Activated CD4-positive, alpha-beta memory T cell treated with anti-CD3 and anti-CD28 coated beads, Interleukin-2, amount 10 ng/mL, durations not matched to agents 7 days and 5 days (primary cell): ENCODE measurements around the gene SLC6A11. TPM values are rescaled to one million over a fixed set of nuclear protein-coding genes. Genes with fewer than 3 reads are reported as not detected.

Experiments
- CTCF ChIA-PET: fragments of 350-600 bp; sonication (Branson Sonifier 250); formaldehyde crosslinking; loops from one replicate; lab custom pipeline; 2021; ENCODE audit warnings: antibody characterized with exemption, inconsistent platforms; lab: Charles Lee
- POLR2A ChIA-PET: fragments of 350-600 bp; sonication (Branson Sonifier 250); formaldehyde crosslinking; loops from one replicate; lab custom pipeline; 2021; ENCODE audit warnings: antibody characterized with exemption; lab: Charles Lee
- DNase-seq: peaks from one replicate; pipeline ENCODE4 v3.0.0-alpha.2; 2020
- H3K27ac Mint-ChIP-seq: one replicate; pipeline ENCODE4 v1.8.0; 2021; ENCODE audit warnings: mild to moderate bottlenecking, mixed read lengths
- H3K27me3 Mint-ChIP-seq: one replicate; pipeline ENCODE4 v1.8.0; 2021; ENCODE audit warnings: mixed read lengths
- H3K36me3 Mint-ChIP-seq: one replicate; pipeline ENCODE4 v1.8.0; 2021; ENCODE audit warnings: low read depth, mixed read lengths
- H3K4me1 Mint-ChIP-seq: one replicate; pipeline ENCODE4 v1.8.0; 2021; ENCODE audit warnings: mixed read lengths
- H3K4me3 Mint-ChIP-seq: one replicate; pipeline ENCODE4 v1.8.0; 2021; ENCODE audit warnings: mild to moderate bottlenecking, mixed read lengths
- H3K9me3 Mint-ChIP-seq: one replicate; pipeline ENCODE4 v1.8.0; 2021; ENCODE audit warnings: mixed read lengths
- total RNA-seq, 2 experiments: library from RNA; stranded (reverse); gene quantifications; one replicate each; pipeline ENCODE4 v1.2.3, GENCODE V29; 2021

SLC6A11 gene
- not detected for total RNA-seq

DNA sequence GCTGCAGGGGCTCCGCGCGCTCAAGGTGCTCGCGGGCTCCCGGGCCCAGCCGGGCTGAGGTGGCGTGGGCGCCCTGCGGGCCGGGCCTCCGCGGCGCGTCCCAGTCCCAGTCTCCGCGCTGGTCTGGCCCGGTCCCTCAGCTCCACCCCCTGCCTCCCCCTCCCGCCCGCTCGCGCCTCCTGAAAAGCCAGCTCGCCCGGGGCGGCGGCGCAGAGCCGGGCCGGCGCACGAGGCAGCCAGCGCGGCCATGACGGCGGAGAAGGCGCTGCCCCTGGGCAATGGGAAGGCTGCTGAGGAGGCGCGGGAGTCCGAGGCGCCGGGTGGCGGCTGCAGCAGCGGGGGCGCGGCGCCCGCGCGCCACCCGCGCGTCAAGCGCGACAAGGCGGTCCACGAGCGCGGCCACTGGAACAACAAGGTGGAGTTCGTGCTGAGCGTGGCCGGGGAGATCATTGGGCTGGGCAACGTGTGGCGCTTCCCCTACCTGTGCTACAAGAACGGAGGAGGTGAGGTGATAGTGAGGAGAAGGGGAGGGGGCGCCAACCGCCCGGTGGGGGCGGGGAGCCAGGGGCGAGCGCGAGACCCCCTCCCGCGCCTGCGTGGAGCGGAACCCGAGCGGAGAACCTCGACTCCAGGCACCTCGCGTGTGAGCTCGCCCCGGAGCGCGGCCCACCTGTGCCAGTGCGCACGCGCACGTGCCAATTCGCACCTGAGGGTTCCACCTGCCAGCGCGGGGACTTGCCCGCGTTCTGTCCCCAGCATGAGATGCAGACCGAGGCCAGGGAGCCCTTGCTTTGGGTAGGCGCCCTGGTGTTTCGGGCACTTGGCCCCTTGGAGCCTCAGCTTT lies at the start of gene SLC6A11:
Gene SLC6A11 (plus strand): TSS at position 210 of the 844 bp plus-strand sequence. CDS start 38 bp downstream, at position 248.
- H3K4me1 Mint-ChIP-seq = no peaks in the 10 kb centered on the region
- no peak within 1 kb of the TSS for H3K27ac Mint-ChIP-seq
- H3K9me3 Mint-ChIP-seq = no peaks in the 10 kb centered on the region
- H3K27me3 Mint-ChIP-seq = peaks cover 31% of the 10 kb centered on the region
- POLR2A ChIA-PET = no interaction called here
- H3K36me3 Mint-ChIP-seq = no peaks in the 10 kb centered on the region
- H3K4me3 Mint-ChIP-seq = no peak within 1 kb of the TSS
- no peak for DNase-seq
- CTCF ChIA-PET = no interaction called here

DNA sequence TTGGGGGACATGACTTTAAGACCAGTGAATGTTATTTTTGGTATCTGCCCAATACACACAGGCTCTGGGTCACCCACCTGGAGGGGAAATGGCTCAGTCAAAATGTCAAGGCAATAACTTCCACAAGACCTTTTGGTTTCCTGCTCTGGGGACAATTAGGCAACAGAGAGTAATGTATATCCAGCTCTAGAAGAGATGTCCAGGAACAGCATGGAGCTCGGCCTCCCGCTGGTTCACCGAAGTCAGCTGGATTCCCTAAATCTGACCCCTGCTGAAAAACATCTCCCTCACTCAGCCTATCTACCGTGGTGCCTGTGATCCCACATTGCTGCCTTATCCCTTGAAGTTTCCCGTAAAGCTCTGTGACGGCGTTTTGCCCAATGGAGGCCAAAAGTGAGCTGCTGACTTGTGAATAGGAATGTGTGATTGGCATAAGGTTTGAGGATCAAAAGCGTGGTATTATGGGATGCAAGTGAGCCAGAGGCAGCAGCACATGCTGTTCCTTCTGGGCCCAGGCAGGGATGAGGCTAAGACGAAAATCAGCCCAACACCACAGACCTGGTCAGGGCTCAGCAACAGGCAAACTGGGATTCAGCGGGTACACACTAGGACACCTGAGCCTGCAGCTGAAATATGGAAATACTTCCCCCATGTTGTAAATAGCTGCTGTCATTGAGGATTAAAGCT lies 47.2 kb upstream of the SLC6A11 start:
- Mint-ChIP-seq H3K36me3 (no peaks in the 10 kb centered on the region), H3K27me3 (peaks cover 5% of the 10 kb centered on the region), H3K4me1 (no peaks in the 10 kb centered on the region), H3K9me3 (no peaks in the 10 kb centered on the region), H3K4me3 (no peak overlapping the region), H3K27ac (no peak overlapping the region)
- CTCF ChIA-PET = no interaction called here
- POLR2A ChIA-PET = no interaction called here
- no peak for DNase-seq

DNA sequence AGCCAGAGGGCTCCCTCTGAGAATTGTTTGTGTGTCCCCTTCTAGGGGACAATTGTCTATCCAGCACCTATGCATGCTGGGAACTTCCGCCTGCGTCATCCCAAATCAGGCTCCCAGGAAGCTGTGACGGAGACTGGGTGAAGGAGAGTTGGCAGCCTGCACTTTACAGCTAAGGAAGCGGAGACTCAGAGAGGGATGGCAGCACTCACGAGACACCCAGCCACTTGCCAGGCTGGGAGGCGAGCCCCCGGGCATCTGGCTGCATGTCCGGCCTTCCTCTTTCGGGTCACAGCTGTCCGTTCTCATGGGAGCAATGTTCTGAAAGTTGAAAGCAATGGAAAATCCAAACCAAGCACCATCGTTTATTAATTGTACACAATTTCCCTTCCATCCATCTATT lies 45.5 kb upstream of the SLC6A11 start:
- POLR2A ChIA-PET = no interaction called here
- CTCF ChIA-PET = no interaction called here
- no peak overlapping the region for H3K4me3 Mint-ChIP-seq

DNA sequence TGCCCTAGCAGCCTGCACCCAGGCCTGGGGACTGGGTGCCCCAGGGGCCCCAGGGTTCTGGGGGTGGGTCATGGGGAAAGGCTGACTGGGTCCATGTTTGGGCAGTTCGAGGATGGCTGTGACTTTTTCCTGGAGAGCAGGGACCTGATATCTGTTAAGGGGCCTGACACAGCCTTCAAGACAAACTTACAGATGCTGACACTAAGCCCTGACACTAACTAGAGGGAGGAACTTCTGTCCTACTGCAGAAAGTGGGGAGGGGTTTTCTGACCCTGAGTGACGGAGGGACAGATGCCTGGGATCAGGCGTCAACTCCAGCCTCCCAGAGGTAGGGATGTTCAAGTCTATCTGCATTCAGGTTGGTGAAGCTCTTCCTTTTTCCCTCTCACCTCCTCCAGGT lies 45.0 kb upstream of the SLC6A11 start:
- ChIA-PET POLR2A (no interaction called here), CTCF (no interaction called here)
- no peak for DNase-seq
- Mint-ChIP-seq H3K9me3 (no peaks in the 10 kb centered on the region), H3K4me3 (no peak overlapping the region), H3K27me3 (peaks cover 7% of the 10 kb centered on the region), H3K36me3 (no peaks in the 10 kb centered on the region), H3K27ac (no peak overlapping the region), H3K4me1 (no peaks in the 10 kb centered on the region)

More for the DNA sequence above, 45.5 kb upstream of the SLC6A11 start:
- H3K4me1 Mint-ChIP-seq = no peaks in the 10 kb centered on the region
- H3K27ac Mint-ChIP-seq = no peak overlapping the region
- no peak for DNase-seq
- H3K36me3 Mint-ChIP-seq = no peaks in the 10 kb centered on the region
- H3K9me3 Mint-ChIP-seq = no peaks in the 10 kb centered on the region
- H3K27me3 Mint-ChIP-seq = peaks cover 7% of the 10 kb centered on the region

DNA sequence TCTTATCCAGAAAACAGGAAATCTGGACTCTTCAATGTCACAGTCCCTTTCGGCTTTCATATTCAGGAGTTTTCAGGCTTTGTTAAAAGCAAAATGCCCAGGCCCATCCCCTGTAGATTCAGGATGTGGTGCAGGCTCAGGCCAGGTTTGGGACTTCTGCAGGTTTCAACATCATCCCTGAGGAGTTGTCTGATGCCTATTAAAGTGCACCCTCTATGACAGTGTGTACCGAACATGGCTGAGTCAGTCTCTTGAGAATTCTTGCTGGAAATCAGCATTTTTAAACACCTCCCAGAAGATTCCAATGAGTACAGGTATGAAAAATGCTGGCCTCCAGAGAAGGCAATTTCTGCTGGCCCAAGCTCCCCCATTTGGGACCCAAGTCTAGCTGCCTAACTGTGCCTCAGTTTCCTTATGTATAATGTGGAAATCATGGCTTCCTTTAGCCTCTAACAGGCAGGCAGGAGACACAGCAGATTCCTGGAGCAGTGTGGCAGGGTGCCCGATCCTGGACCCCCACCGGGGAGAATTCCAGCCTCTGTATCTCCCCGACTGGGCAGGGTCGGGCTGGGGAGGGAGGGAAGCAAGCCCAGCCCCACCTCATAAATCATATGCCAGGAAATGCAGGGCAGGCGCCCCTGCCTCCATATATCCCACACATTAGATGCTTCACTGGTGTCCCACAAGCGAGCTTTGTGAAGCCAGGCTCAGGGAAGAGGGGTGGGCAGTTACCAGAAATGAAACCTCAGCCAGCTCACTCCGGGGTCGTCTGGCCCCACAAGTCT lies 44.4 kb upstream of the SLC6A11 start:
- no peaks in the 10 kb centered on the region for H3K36me3 Mint-ChIP-seq
- no peaks in the 10 kb centered on the region for H3K9me3 Mint-ChIP-seq
- DNase-seq = no peak

DNA sequence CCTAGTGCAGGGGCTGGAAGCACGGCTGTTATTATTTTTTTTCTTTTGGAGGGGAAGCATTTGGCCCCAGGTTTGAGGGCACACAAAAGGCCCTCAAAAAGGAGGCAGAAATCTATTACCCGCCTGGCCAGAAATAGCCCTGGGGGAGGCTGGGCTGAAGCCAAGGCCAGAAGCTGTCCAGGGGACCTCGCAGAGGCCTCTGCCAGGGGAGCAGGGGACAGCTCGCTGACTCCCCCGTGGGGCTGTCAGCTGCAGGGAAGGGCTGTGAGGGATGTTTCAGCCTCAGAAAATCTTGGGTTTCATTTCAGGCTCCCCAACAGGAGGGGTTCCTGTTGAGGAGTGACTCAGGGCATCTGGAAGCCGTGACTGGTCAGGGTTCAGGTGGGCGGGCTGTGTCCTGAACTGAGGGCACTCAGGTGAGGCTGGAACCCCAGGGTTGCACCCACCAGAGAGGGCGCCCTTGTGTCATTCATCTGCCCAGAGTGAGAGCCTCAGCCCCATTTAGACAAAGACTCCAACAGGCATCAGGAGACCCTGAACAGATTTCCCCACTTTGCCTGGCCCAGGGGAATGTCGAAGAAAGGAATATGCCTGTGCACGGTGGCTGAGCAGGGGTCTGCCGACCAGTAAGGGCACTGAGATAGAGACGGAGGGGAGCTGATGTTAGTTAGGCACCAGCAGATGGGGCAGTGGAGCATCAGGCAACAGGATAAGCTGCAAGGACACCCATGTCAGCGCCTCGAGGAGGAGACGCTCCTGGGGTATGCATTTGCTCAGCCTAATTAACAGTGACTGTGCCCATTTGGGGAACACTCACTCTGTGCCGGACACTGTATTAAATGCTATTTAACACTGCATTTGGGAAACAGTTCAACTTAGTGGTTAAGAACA lies 43.5 kb upstream of the SLC6A11 start:
- no peaks in the 10 kb centered on the region for H3K4me1 Mint-ChIP-seq
- no peaks in the 10 kb centered on the region for H3K9me3 Mint-ChIP-seq
- H3K4me3 Mint-ChIP-seq = no peak overlapping the region
- peaks cover 7% of the 10 kb centered on the region for H3K27me3 Mint-ChIP-seq
- H3K27ac Mint-ChIP-seq = no peak overlapping the region
- DNase-seq = no peak
- POLR2A ChIA-PET = no interaction called here
- CTCF ChIA-PET = interaction anchor here (0.8 to 1.0 kb wide), 3 partner anchors 11 to 15 kb away, joined by 3 to 7 read pairs (median 3); no protein-coding TSS in a partner anchor
- no peaks in the 10 kb centered on the region for H3K36me3 Mint-ChIP-seq

More for the DNA sequence above, 44.4 kb upstream of the SLC6A11 start:
- Mint-ChIP-seq H3K4me1 (no peaks in the 10 kb centered on the region), H3K27ac (no peak overlapping the region), H3K27me3 (peaks cover 7% of the 10 kb centered on the region), H3K4me3 (no peak overlapping the region)
- POLR2A ChIA-PET = no interaction called here
- CTCF ChIA-PET = no interaction called here

DNA sequence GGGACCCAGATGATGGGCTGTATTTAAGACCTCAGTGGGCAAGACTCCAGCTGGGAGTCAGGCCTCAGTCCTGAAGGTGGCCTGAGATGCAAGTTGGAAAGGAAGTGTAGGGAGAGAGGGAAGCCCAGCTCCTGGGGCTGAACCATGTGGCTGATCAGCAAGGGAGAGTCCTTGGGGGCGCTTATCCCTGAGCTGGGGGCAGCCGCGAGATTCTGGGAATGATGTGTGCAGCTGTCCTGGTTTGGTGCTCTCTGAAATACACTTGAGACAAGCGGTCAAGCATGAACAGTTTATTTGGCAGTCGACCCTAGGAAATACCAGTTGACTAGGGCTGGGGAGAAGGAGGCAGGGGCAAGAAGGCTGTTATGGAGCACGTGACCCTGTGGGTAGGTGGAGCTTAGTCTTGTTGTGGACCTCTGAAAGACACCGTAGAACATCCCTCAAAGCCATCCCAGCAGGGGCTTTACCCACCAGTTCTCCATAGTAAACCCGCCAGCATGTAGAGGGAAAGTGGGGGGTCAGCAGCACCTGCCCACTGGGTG lies 41.8 kb upstream of the SLC6A11 start:
- H3K36me3 Mint-ChIP-seq = no peaks in the 10 kb centered on the region
- CTCF ChIA-PET = no interaction called here
- H3K4me3 Mint-ChIP-seq = no peak overlapping the region
- DNase-seq = no peak
- H3K27ac Mint-ChIP-seq = no peak overlapping the region
- no peaks in the 10 kb centered on the region for H3K4me1 Mint-ChIP-seq
- no peaks in the 10 kb centered on the region for H3K9me3 Mint-ChIP-seq
- H3K27me3 Mint-ChIP-seq = peaks cover 7% of the 10 kb centered on the region
- POLR2A ChIA-PET = no interaction called here

DNA sequence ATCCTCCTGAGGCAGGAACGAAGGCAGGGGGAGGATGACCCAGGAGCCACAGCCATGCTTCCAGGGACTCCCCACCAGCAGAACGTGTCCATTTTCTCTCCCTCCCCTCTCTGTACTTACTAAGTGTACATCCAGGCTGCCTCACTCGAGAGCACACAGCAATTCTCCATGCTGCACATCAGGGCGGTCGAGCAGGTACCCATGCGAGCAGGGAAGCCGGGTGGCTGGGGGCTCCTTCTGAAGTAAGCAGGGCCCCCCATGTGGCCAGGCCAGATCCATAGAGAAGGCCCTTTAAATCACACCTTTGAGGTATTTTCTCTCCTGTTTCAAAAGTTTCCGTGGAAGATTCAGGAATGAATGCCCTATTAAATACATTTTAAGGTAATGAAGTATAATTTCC lies 41.2 kb upstream of the SLC6A11 start:
- no peak overlapping the region for H3K4me3 Mint-ChIP-seq
- ChIA-PET POLR2A (no interaction called here), CTCF (no interaction called here)
- H3K4me1 Mint-ChIP-seq = no peaks in the 10 kb centered on the region
- H3K36me3 Mint-ChIP-seq = no peaks in the 10 kb centered on the region
- H3K9me3 Mint-ChIP-seq = no peaks in the 10 kb centered on the region
- no peak for DNase-seq
- peaks cover 7% of the 10 kb centered on the region for H3K27me3 Mint-ChIP-seq
- no peak overlapping the region for H3K27ac Mint-ChIP-seq

DNA sequence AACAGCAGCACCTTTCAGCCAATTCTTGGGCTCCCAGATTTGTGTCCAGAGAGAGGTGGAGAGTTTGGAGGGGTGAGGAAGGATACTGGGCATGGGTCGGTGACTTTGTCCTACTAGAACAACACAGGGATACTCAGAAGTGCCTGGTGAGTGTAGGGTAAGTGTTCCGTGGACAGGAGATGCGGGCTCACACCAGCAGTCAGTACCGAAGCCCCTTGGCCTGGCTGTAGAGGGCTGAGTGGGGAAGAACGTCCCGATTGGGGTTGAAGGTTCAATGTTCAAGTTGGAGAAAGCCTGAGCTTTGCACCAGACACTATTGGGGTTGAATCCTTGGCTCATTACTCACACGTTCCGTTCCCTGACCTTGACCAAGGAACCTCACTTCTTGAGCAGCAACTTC lies 40.8 kb upstream of the SLC6A11 start:
- DNase-seq = no peak
- ChIA-PET CTCF (no interaction called here), POLR2A (no interaction called here)
- H3K4me1 Mint-ChIP-seq = no peaks in the 10 kb centered on the region
- H3K27me3 Mint-ChIP-seq = peaks cover 7% of the 10 kb centered on the region
- H3K36me3 Mint-ChIP-seq = no peaks in the 10 kb centered on the region
- no peak overlapping the region for H3K27ac Mint-ChIP-seq
- no peak overlapping the region for H3K4me3 Mint-ChIP-seq
- no peaks in the 10 kb centered on the region for H3K9me3 Mint-ChIP-seq

DNA sequence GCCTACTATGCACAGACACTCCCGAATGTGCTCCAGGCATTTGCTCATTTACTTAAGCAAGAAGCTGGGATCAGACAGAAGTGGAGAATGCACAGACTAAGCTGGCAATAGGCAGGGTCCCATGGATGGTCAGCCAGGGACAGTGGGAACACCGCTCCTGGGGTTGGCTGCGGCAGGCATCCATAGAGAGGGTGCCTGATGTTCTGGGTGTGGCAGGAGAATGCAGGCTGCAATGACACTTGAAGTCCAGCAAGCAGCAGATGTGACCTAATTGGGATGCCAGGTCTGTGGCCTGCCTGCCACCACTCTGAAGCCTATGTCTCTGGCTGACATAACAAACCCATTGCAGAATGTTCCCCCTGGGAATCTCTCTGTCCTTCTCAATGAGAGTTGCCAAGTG lies 40.2 kb upstream of the SLC6A11 start:
- H3K36me3 Mint-ChIP-seq = no peaks in the 10 kb centered on the region
- H3K27me3 Mint-ChIP-seq = peaks cover 7% of the 10 kb centered on the region
- ChIA-PET CTCF (no interaction called here), POLR2A (no interaction called here)
- DNase-seq = no peak
- H3K4me3 Mint-ChIP-seq = no peak overlapping the region
- H3K27ac Mint-ChIP-seq = no peak overlapping the region
- H3K4me1 Mint-ChIP-seq = no peaks in the 10 kb centered on the region
- H3K9me3 Mint-ChIP-seq = no peaks in the 10 kb centered on the region

DNA sequence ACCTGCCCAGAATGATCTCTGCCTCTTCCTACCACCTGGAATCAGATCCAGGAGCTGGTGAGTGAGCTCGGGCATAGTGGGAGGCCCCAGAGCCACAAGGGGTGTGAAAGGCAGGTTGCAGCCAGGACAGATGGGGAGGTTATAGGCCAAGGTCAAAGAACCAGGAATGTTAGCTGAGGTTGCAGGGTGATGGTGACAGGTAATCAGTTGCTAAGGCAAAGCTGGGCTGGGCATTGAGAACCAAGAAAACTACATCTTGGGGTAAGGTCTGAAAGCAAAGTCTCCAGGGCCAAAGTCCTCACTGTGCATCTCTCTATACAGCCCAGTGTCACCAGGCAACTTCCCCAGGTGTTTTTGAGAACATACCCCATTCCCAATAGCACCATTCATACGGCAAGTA lies 38.4 kb upstream of the SLC6A11 start:
- CTCF ChIA-PET = no interaction called here
- H3K27ac Mint-ChIP-seq = no peak overlapping the region
- DNase-seq = no peak
- H3K4me1 Mint-ChIP-seq = no peaks in the 10 kb centered on the region
- H3K27me3 Mint-ChIP-seq = peaks cover 6% of the 10 kb centered on the region
- no peaks in the 10 kb centered on the region for H3K9me3 Mint-ChIP-seq
- POLR2A ChIA-PET = no interaction called here
- no peak overlapping the region for H3K4me3 Mint-ChIP-seq
- H3K36me3 Mint-ChIP-seq = no peaks in the 10 kb centered on the region

DNA sequence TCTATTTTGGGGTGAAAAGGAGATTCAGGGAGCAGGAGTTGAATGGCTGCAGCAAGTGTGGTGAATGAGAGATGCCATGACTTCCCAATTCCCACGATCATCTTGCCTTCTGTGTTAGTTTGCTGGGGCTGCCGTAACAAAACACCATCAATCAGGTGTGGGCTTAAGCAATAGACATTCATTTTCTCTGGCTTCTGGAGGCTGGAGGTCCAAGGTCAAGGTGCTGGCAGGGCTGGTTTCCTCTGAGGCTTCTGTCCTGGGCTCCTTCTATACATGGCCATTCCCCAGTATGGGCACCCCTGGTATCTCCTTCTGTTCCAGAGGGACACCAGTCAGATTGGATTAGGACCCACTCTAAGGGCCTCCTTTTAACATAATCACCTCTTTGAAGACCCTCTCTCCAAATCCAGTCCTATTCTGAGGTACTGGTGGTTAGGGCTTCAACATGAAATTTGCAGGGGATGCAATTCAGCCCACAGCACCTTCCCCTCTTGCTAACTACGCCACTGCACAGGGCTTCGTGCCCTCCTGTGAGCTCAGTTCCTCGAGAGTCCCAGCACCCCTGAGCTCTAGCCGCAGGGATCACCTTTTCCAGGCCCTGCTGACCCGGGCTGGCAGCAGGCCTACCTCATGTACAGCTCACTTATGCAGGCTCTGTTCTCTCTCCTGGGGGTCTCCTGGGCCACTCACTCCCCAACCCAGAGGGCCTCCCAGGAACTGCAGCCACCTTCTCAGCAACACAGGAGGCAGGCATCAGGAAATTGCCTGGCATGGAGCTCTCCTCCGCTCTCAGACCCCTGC lies 37.3 kb upstream of the SLC6A11 start:
- CTCF ChIA-PET = no interaction called here
- H3K4me1 Mint-ChIP-seq = peaks cover 3% of the 10 kb centered on the region
- no peak for DNase-seq
- no peaks in the 10 kb centered on the region for H3K36me3 Mint-ChIP-seq
- H3K27me3 Mint-ChIP-seq = peaks cover 5% of the 10 kb centered on the region
- H3K9me3 Mint-ChIP-seq = no peaks in the 10 kb centered on the region
- H3K4me3 Mint-ChIP-seq = no peak overlapping the region
- H3K27ac Mint-ChIP-seq = no peak overlapping the region
- POLR2A ChIA-PET = no interaction called here
